ENCODE measurements around the gene SMIM44.

- TF ChIP-seq POLR2A (IDR thresholded peaks at IDR 0.05; ENCODE audit: low read depth, low read length) (no peak), POLR2AphosphoS5 (IDR thresholded peaks at IDR 0.05; ENCODE audit: low read depth, low read length) (no peak), TAF1 (IDR thresholded peaks at IDR 0.05; ENCODE audit: borderline replicate concordance, low read depth, low read length) (no peak)
These were observed 29.5 kb upstream of the SMIM44 start for GRCh38 chr19:3512562-3513228.
